Dermis microvascular lymphatic vessel endothelial cell (primary cell): ENCODE measurements around the gene PLCH1. TPM values are rescaled to one million over a fixed set of nuclear protein-coding genes. Genes with fewer than 3 reads are reported as not detected.

Experiments used
- DNase-seq, 2 donors: peaks; one replicate each; pipeline versions ENCODE4 v3.0.0 to v3.0.0-alpha.2; 2010; ENCODE audit warnings: low read depth in 2 of 2
- total RNA-seq: library from RNA; depleted of rRNA; stranded (reverse); fragments of >200 nt; gene quantifications from 2 replicates; pipeline ENCODE4 v1.2.1, GENCODE V29; 2014

PLCH1 gene
- total RNA-seq, 1 donor from 2014 or later: under 0.01 TPM

DNA sequence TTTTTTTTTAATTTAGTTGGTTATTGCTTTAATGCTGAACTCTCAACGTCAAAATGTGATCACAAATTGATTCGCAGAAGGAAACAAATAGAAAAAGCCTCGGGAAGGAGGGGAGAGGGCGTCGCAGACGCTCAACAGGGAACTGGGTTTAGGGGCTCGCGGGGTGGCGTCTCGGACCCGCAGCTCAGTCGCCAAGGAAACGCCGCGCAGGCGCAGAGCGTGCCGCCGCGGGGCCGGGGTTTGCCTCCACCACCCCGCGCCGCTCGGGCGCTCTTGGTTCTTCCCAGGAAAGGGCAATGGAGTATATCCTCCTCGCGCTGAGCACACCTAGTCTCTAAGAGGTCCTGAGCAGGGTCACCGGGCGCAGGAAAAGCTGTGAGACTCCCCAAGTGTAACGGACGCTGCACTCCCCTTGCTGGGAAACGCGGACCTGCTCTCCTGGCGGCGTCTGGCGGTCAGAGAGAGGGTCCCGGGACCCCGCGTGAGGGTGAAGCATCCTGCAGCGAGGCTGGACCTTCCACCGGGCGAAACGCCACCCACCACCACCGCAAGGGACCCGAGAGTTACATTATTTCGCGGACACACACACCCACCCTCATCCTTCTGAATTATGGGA lies 753 bp downstream of the PLCH1 start:
- peak in 1 of 2 donors; percentile 12 for DNase-seq

DNA sequence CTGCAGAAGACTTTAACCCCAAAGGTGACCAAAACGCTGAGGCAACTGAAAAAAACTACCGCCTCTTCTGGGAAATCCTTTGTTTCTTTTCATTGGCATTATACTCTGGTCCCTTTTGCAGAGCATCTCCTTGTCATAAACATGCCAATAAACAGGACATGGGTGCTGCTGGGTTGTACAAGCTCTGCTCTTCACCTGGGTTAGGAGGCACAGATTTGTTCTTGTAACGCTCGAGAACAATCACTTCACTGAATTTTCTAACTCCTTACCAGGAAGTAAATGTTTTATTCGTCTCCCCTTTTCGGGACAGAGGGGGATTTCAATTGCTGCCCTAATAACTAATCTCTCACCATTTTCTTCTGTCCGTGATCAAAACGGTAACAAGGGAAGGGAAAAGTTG lies 1.3 kb downstream of the PLCH1 start:
- DNase-seq: no peak

DNA sequence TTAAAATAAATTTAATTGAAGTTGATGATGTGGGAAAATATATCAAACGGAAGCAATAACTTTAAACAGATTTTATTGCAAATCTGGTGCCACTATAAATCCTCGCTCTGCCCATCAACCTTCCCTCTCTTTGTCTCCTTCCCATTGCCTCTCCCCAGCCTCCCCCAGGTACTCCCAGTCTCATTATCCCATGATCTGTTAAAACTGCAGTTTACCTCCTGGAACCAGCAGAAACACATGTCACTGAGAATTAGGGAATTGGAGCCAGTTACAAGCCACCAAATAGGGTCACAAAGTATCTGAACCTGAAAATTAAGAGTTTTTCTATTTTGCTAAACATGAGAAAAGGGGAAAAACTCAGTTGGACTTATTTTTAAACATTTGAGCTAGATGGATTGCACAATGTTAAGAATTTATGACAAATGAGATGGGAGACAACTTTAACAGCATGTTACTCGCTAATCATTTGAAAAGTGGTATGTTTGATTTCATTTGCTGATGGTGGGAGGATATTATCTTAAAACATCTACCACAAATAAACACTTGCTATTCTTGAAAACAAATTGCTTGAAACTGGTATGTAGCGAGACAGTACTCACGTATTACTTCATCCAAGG lies 2.4 kb downstream of the PLCH1 start:
- DNase-seq: no peak

DNA sequence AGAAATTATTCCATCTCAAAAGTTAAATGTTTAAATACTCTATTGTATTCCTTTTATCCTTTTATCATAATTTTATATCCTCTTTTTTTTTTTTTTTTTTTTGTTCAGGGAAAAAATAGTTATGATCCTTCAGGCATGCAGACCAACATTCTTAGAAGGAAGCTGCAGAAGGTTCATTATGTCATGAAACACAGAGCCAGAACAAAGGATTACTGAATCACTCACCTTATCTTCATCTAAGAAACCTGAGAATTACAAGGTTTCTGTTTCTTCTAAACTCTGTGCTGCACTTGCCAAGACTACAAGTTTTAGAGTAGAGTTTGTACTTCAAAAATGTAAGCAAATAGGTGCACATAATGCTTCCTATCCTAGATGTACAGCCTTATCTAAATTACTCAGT lies 3.3 kb downstream of the PLCH1 start:
- DNase-seq: no peak

DNA sequence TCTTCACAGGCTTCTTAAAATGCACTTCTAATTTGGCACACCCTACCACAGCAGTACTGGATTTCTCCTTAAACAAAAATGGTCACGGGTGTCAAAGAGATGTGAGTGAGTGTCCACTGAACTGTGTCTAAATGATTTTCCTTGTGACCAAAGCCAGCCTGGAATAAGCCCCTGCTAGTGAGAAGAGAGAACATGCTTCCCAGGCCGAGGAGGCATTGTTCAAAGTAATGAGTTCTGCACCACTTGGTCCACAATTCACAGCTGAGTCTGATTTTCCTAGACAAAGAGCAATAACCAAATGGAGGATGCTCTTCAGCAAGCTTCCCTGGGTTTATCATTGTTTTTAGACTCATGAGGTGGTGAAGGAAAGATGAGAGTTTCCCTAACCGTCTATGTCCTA lies 3.8 kb downstream of the PLCH1 start:
- DNase-seq: no peak

DNA sequence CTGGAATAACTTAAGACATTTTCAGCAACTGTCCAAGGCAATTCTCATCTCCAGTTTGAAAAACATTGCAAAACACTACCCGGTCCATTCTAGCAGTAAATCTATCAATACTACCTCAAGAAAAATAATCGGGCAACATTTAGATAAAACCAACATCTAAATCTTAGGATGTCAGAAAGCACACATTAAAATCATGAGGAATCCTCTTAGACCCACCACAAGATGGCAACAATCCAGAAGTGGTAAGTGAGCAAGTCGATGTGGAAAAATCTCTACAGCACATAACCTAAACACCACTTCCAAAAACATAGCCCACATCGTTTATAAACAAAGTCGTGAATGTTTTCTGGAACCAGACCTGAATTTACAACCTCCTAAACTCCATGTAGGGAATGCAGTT lies 5.7 kb downstream of the PLCH1 start:
- no peak for DNase-seq

DNA sequence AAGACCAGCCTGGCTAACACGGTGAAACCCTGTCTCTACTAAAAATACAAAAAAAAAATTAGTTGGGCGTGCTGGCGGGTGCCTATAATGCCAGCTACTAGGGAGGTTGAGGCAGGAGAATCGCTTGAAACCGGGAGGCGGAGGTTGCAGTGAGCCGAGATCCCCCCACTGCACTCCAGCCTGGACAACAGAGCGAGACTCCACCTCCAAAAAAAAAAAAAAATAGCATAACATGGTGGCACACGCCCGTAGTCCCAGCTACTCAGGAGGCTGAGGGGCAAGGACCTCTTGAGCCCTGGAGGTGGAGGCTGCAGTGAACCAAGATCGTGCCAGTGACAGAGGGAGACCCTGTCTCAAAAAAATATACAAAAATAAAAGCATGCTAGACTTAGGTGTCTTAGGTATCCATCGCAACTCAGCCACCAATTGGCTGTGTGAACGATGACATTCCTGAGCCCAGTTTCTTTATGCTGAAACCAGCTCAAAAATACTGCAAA lies 6.2 kb downstream of the PLCH1 start:
- DNase-seq: no peak

DNA sequence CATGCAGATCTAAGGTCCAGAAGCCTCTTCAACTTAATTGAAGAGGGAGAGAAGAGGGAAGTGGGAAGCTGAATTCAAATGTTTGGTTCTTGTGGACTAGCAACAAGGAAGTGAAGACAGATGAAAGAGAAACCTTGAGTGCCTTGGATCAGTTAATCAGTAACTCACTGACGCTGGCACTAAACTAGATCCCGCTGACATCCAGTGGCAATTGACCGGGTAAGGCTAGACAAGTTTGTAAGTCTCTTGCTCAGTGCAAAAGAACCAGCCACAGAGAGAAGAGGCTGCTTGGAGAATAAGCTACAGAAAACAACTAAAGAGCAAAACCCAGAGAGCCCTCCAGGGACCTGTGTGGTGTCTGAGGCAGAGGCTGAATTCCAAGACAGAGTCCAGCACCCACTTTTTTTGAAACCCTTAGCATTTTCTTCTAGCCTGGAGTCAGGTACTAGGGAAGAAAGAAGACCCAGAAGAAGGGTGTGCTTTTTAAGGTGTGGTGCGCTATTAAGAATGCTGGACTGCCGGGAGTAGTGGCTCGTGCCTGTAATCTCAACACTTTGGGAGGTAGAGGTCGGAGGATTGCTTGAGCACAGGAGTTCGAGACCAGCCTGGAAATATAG lies 6.9 kb downstream of the PLCH1 start:
- no peak for DNase-seq

DNA sequence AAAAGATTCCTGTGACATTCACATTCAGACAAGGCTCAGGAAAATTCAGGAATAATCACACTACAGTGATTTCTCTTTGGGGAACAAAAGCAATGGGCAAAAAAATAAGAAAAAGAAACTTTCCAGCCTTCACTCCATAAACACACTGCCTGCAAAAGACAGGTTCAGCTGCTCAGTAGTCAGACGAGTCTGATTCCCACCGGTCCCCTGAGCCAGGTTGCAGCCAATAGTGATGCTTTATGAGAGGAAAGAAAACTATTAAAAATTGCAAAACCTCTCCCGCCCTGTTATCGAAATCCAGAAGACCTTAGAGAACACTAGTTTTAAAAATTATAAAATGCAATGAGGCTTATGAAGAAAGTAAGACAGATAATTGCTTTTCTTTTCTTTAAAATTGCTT lies 8.5 kb downstream of the PLCH1 start:
- no peak for DNase-seq

DNA sequence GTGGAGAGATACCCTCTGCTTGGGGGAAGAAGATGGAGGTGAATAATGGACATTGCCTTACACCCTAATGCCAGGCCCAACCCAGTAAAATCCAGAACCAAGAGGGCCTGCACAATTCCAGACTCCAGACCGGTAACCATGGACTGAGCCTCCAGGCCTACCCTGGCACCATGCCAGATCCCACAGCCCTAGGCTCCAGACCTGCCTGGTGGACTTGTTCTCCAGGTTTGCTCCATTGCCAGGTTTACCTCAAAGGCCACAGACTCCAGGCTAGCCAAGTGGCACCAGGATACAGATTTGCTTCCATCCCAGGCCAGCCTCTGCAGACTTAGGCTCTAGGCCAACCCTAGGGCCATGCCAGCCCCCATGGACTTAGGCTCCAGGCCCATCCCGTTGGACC lies 14.0 kb downstream of the PLCH1 start:
- DNase-seq: no peak

DNA sequence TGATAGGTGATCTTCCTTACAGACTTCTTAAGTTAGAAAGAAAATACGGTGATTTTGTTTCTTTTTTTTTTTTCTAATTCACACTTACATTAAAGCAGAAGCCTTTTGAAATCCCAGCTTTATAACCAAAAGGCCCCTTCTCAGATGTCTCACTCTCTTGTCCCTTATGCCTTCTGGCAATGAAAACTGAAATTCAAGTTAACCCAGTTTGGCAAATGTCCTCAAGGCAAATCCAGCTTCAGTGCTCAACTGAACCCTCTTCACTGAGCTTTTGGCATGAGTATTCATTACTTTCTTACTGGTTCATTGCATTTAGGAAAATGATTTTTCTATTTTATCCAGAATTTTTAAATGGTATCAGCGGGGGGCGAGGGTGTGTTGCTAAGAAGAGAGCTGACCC lies 17.0 kb downstream of the PLCH1 start:
- no peak for DNase-seq

DNA sequence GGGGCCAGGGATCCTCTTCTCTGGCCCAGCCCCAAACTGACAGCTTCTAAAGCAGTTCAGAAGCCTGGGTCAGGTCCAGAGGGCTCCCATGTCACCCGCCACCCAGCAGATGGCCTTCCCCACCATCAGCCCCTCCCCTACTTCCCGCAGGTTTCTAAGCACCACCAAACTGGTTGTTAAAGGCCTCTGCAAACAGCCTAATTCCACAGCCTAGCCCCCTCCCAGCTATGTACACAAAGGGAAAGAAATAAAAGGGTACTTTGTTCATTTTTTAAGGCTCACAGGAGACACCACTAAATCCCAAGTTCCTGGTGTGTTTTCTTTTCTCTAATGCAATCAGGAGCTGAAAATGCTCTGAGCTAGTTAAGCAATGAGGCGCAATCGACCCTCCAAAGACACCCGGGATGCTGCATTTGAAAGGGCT lies 30.6 kb downstream of the PLCH1 start:
- DNase-seq: no peak

DNA sequence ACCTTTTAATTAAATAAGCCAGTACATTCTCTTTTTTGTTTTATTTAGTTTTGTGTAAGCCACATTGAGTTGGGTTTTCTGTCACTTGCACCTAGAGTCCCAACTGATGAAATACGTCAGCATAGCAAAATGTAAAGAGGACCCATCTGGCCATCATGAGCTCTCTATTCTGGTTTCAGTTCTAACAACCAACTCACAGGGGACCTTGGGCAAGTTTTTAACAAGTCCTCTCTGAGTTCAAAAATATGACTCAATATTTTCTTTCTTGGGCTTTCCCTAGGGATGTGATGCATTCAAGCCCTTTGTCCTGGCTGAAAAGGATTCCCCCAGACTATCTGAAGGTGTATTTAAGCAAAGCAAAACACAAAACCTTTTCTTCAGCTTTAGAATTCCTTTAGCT lies 32.9 kb downstream of the PLCH1 start:
- no peak for DNase-seq

DNA sequence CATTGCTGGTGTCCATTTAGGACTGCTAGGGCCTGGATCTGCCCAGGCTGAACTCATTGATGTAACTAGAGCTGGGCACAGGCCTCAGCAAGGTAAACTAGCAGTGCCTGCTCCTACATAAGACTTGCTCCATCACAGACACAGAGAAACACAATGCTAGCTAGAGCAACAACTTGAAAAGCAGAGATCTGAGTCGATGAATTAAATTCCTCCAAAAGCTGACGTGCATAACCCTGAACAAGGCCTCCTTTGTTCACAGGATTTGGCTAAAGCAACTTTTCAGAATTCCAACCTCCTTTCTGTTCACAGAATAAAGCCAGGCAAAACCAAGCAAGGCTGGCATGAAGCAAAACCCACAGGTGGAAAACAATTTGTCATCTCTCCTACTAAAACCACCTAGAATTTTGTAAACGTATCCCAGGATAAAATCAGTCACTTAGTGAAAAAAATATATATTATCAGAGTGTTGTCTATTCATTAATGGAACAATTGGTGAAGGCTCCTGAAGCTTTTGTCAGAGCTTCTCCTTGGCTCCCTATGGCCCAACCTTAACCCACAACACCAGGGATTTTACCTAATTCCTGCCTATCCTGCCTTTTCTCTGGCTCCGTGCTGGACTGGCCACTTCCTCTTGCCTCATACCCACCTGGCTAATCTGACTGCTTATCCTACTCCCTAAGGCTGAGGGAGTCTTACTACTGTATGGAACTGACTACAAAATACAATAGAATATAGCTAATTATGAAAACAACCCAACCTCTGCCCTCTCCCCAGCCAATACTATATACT lies 39.9 kb downstream of the PLCH1 start:
- no peak for DNase-seq

DNA sequence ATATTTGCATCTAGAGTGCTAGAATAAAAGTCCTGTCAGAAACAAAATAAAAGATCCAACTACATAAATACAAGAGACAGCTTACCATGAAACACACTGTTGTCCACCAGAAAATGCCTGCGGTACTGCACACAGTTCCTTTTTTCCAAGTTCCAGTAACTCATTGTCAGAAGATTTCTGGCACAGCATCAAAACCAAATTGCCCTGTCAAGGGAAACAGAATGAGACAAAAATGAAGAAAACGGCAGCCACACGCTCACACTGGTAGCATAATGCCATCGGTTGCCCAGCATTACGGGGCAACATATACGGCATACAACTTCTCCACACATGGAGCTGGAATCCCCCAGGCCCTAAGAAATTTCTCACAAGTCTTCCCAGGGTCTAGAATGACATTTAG lies 40.8 kb downstream of the PLCH1 start:
- DNase-seq: no peak

DNA sequence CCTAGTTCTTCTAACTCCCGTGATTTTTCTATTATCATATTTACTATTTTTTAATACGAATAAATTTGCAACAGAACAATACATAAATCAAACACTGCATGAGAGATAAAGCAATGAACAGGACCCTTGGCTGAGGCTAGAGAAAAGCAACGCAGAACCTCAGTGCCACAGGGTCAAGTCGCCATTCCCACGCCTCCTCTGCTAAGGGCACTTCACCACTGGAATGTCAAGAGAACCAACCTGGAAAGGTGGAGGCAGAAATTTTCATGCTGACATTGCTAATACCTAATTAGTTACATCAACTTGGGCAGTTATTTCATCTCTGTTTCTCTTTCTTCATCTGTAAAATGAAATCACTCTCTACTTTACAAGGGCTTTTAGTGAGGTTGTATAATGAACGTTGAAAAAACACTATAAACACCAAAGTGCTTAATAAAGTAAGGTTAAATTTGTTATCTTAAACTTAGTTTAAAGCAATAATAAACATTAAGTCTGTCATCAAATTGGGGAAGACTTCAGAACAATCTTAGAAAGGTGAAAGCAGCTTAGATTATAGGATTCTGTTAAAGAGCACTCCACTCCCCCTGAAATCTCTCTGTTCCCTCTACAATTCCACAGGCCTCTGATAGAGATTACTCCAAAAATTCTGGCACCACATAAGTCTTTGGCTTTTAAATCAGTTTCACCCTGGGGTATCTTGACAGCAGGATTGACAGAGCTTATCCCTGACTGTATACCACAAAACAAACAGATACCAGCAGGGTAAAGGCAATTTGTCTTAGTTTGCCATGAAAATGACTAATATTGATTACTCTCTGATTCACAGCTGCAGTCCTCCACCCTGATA lies 41.9 kb downstream of the PLCH1 start:
- DNase-seq: no peak

DNA sequence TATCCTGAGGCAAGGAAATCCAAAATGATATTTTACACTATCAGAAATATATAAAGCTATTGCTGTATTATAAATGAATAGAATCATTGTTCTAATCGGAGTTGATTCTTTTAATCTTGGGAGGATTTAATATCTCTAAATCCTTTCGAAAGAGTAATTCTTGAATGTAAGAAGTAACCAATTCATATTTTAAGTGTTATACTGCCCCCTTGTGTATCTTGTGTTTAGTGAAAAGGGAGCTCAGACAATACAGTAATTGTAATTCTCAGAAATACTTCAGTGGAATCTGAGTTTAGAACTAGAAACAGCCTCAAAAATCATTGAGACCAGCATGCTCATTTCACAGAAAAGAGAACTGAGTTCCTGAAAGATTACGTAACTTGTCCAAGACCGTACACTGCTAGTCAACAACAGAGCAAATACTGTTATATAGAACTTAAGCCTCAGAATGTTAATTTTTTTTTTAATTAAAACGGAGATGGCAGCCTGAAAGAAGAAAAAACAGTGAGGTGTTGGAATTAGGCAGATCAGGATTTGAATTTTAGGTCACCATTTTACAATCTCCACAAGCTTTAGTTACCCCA lies 42.9 kb downstream of the PLCH1 start:
- peak; percentile 24 to 42 for DNase-seq

DNA sequence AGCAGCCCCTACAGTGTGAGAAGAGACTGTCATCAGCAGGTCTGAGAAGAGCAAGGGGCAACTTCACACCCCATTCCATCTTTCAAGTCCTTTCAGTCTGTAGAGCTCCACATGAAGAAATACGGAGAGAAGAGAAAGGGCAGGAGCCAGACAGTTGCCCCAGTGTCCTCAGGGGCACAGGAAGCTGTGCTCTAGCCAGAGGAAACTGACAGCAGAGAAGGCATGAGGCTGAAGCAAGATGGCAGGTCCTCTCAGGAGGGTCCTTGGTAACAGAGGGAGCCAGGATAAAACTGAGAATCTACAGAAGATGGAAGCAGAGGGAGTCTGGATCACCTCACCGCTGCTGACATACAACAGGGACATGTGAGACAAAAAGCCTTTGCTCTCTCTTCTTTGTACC lies 47.3 kb downstream of the PLCH1 start:
- no peak for DNase-seq

DNA sequence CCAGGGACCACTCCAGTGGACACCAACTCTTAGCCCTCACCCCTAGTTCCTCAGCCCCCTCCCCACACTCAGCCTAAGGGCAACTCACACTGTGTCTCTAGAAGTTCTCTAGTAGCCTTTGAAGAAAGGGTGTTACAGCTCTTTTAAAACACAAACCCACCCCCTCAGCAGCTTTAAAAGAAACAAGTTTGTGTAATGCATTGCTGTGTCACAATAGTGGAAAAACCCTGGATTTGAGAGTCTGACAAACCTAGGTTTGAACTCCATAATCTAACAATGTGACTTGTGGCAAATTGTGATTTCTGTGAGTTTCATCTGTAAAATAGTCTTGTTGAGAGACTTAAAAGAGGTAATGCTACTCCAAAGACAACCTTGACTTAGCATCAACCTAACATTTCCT lies 54.0 kb downstream of the PLCH1 start:
- no peak for DNase-seq

DNA sequence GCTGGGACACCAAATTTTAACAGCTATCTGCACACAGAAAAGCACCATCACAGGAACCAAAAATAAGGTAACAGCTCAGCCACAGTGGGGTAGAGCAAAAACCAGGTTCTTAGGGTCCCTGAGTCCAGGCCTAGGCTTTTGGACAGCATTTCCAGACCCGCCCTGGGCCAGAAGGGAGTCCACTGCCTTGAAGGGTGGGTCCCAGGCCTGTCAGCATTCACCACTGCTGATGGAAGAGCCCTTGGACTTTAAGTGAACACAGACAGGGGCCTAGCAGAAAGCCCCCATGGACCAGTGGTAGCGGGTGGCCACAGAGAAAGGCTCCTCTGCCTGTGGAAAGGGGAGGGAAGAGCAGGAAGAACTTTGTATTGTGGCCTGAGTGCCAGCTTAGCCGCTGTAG lies 56.4 kb downstream of the PLCH1 start:
- no peak for DNase-seq

DNA sequence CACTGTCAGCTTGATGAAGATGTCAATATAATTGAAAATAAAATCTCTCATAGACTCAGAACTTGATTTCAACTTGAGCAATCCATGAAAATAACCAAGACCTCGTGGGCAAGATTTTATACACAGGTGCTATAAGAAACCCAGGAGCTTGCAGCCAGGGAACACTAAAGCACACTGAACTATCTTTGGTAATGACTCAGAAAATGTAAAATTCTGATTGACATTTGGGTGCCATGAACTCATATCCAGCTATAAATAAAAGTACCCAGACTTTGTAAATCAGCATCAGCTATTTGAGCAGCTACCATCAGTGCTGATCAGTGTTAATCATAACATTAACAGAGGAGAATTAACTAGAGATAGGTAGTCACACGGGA lies 61.5 kb downstream of the PLCH1 start:
- DNase-seq: no peak
